MCF 10A (cell line): Measurements from ENCODE around the gene TIMD4. TPM values are rescaled to one million over a fixed set of nuclear protein-coding genes. Genes with fewer than 3 reads are reported as not detected.

Experiments used
- BruUV-seq: library from RNA; stranded (reverse); fragments of 400-500 nt; replicated peaks from 2 replicates; lab custom pipeline; 2021; lab: Mats Ljungman, UMichigan
- CTCF ChIA-PET: fragments of 300-600 bp; sonication (Branson Sonifier 250); formaldehyde crosslinking; extraction: SDS; loops from one replicate; lab custom pipeline; 2021; ENCODE audit warnings: antibody characterized with exemption, inconsistent platforms; lab: Yijun Ruan, JAX
- POLR2A ChIA-PET: fragments of 300-600, 350-650 bp; sonication (Branson Sonifier 250); formaldehyde crosslinking; extraction: SDS; loops from one replicate; lab custom pipeline; 2020; ENCODE audit warnings: antibody characterized with exemption, inconsistent platforms; lab: Yijun Ruan, JAX
- DNase-seq: peaks from one replicate; pipeline ENCODE4 v3.0.0-alpha.2; 2018; ENCODE audit not compliant: unreplicated experiment
- H3K27ac Mint-ChIP-seq: one replicate; pipeline ENCODE4 v1.8.0; 2022; ENCODE audit warnings: mild to moderate bottlenecking, low read depth, mixed read lengths; ENCODE audit not compliant: unreplicated experiment
- H3K27me3 Mint-ChIP-seq: one replicate; pipeline ENCODE4 v1.8.0; 2022; ENCODE audit warnings: mixed read lengths; ENCODE audit not compliant: insufficient read depth, unreplicated experiment
- H3K36me3 Mint-ChIP-seq: one replicate; pipeline ENCODE4 v1.8.0; 2022; ENCODE audit warnings: mild to moderate bottlenecking, moderate library complexity, mixed read lengths; ENCODE audit not compliant: insufficient read depth, unreplicated experiment
- H3K4me1 Mint-ChIP-seq: one replicate; pipeline ENCODE4 v1.8.0; 2022; ENCODE audit warnings: mixed read lengths; ENCODE audit not compliant: insufficient read depth, unreplicated experiment
- H3K4me3 Mint-ChIP-seq: one replicate; pipeline ENCODE4 v1.8.0; 2022; ENCODE audit warnings: mild to moderate bottlenecking, moderate library complexity, mixed read lengths; ENCODE audit not compliant: unreplicated experiment
- H3K9me3 Mint-ChIP-seq: one replicate; pipeline ENCODE4 v1.8.0; 2022; ENCODE audit warnings: mixed read lengths; ENCODE audit not compliant: unreplicated experiment
- intact Hi-C: fragments of 100-400 bp; cut with micrococcal nuclease; formaldehyde crosslinking; loops from 2 replicates; pipeline ENCODE4 v1.14.1; 2022
- total RNA-seq: library from RNA; stranded (reverse); gene quantifications from 2 replicates; pipeline ENCODE4 v1.2.3, GENCODE V29; 2022
- TF ChIP-seq, protein P1 (sequence below): fragments of 200-600 bp; IDR thresholded peaks from one replicate; pipeline ENCODE4 v1.8.0; 2022; ENCODE audit warnings: antibody characterized with exemption, mild to moderate bottlenecking; ENCODE audit not compliant: unreplicated experiment

Gene TIMD4
- total RNA-seq, 1 experiment from 2014 or later: not detected

GRCh38 chr5:156922207-156922792 is 40.7 kb downstream of the TIMD4 start:
- ChIA-PET CTCF (interaction anchor here (0.7 kb wide), 1 partner anchor 974 kb away, joined by 4 read pairs; no protein-coding TSS in a partner anchor), POLR2A (interaction anchor here (0.6 kb wide), 1 partner anchor 20 kb away, joined by 3 read pairs; no protein-coding TSS in a partner anchor)

DNA sequence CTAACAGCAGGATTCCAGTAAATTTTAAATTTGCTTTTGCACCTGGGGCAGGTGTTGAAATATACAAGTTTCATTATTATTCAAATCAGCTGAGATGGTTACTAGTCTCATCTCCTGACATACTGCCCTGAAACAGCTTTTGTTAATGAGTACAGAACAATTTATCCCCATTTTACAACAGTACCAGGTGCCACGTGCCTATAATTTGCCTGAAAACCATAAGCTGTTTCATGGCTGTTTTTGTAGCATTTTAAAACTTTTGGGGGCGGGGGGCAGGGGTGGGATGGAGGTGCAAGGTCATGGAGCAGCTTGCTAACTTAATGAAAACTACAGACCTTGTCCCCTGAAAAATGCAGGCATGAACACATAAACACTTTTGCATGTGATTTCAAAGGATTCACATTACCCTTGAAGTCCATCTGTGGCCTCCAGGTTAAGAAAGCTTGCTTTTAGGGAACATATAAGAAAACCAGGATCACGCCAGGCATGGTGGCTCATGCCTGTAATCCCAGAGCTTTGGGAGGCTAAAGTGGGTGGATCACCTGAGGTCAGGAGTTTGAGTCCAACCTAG is 42.1 kb downstream of the TIMD4 start:
- Mint-ChIP-seq H3K27me3 (no peaks in the 10 kb centered on the region), H3K27ac (no peak overlapping the region), H3K9me3 (no peaks in the 10 kb centered on the region), H3K36me3 (no peaks in the 10 kb centered on the region), H3K4me3 (no peak overlapping the region), H3K4me1 (peaks cover 10% of the 10 kb centered on the region)
- TF ChIP-seq, protein P1, sequence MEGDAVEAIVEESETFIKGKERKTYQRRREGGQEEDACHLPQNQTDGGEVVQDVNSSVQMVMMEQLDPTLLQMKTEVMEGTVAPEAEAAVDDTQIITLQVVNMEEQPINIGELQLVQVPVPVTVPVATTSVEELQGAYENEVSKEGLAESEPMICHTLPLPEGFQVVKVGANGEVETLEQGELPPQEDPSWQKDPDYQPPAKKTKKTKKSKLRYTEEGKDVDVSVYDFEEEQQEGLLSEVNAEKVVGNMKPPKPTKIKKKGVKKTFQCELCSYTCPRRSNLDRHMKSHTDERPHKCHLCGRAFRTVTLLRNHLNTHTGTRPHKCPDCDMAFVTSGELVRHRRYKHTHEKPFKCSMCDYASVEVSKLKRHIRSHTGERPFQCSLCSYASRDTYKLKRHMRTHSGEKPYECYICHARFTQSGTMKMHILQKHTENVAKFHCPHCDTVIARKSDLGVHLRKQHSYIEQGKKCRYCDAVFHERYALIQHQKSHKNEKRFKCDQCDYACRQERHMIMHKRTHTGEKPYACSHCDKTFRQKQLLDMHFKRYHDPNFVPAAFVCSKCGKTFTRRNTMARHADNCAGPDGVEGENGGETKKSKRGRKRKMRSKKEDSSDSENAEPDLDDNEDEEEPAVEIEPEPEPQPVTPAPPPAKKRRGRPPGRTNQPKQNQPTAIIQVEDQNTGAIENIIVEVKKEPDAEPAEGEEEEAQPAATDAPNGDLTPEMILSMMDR: no peak
- intact Hi-C loops: no loop called here
- no TSS peak for BruUV-seq
- no peak for DNase-seq
- ChIA-PET CTCF (interaction anchor here (0.6 to 0.8 kb wide), 4 partner anchors 13 to 790 kb away, joined by 3 to 4 read pairs (median 4); no protein-coding TSS in a partner anchor), POLR2A (no interaction called here)

More at GRCh38 chr5:156922207-156922792, 40.7 kb downstream of the TIMD4 start:
- BruUV-seq: no TSS peak
- no peak for DNase-seq
- Mint-ChIP-seq H3K27me3 (no peaks in the 10 kb centered on the region), H3K27ac (no peak overlapping the region), H3K4me3 (no peak overlapping the region), H3K36me3 (no peaks in the 10 kb centered on the region), H3K9me3 (no peaks in the 10 kb centered on the region), H3K4me1 (peaks cover 10% of the 10 kb centered on the region)
- TF ChIP-seq, protein P1: no peak
- intact Hi-C loops: no loop called here

- no TSS peak for BruUV-seq
- ChIA-PET CTCF (interaction anchor here (0.5 to 1.2 kb wide), 4 partner anchors 8 to 789 kb away, joined by 3 to 4 read pairs (median 4); no protein-coding TSS in a partner anchor), POLR2A (no interaction called here)
- Mint-ChIP-seq H3K36me3 (no peaks in the 10 kb centered on the region), H3K9me3 (no peaks in the 10 kb centered on the region), H3K27me3 (no peaks in the 10 kb centered on the region), H3K4me3 (no peak overlapping the region), H3K27ac (no peak overlapping the region), H3K4me1 (peaks cover 10% of the 10 kb centered on the region)
- TF ChIP-seq, protein P1: no peak
- intact Hi-C loops: no loop called here
- DNase-seq: no peak
Measured at GRCh38 chr5:156920042-156920860, 42.8 kb downstream of the TIMD4 start.

- intact Hi-C loops: no loop called here
- Mint-ChIP-seq H3K27ac (no peak overlapping the region), H3K9me3 (no peaks in the 10 kb centered on the region), H3K27me3 (no peaks in the 10 kb centered on the region), H3K36me3 (no peaks in the 10 kb centered on the region), H3K4me1 (peaks cover 10% of the 10 kb centered on the region), H3K4me3 (no peak overlapping the region)
- CTCF ChIA-PET: interaction anchor here (0.5 kb wide), 1 partner anchor 152 kb away, joined by 8 read pairs; no protein-coding TSS in a partner anchor
- BruUV-seq: no TSS peak
- POLR2A ChIA-PET: interaction anchor here (0.6 kb wide), 1 partner anchor 708 kb away, joined by 4 read pairs; no protein-coding TSS in a partner anchor
- TF ChIP-seq, protein P1: no peak
- no peak for DNase-seq
Measured at GRCh38 chr5:156918311-156918845, 44.6 kb downstream of the TIMD4 start.
